Thoracic aorta (tissue), 2 donors: Measurements from ENCODE around the gene NTF3. TPM values are rescaled to one million over a fixed set of nuclear protein-coding genes. Genes with fewer than 3 reads are reported as not detected.

Source experiments
- ATAC-seq: fragments of 150-250 bp; one replicate; pipeline ENCODE4 v1.8.0; 2017; ENCODE audit warnings: low read depth; ENCODE audit not compliant: insufficient number of reproducible peaks, low FRiP score
- DNase-seq: peaks from one replicate; pipeline ENCODE4 v3.0.0-alpha.2; 2020; ENCODE audit warnings: low spot score
- H3K27ac ChIP-seq, 2 donors: fragments of 200-600 bp; sonication (generic); 1 replicate in 1 of 2; 2 replicates in 1 of 2; pipeline ENCODE4 v1.5.1; 2016; ENCODE audit warnings: mild to moderate bottlenecking in 2 of 2, moderate library complexity in 2 of 2
- H3K27me3 ChIP-seq: fragments of 200-600 bp; sonication (generic); replicated peaks from 2 replicates; pipeline ENCODE4 v1.6.0; 2016; ENCODE audit warnings: mild to moderate bottlenecking; ENCODE audit not compliant: insufficient read depth
- H3K36me3 ChIP-seq: fragments of 200-600 bp; sonication (generic); one replicate; pipeline ENCODE4 v1.5.1; 2016
- H3K4me1 ChIP-seq, 2 donors: fragments of 200-600 bp; sonication (generic); 1 replicate in 1 of 2; 2 replicates in 1 of 2; pipeline versions ENCODE4 v1.5.1 to v1.6.0; 2016; ENCODE audit warnings: low read depth in 2 of 2, mild to moderate bottlenecking in 1 of 2; ENCODE audit not compliant: control insufficient read depth in 1 of 2
- H3K4me3 ChIP-seq: fragments of 200-600 bp; sonication (generic); 2 replicates; pipeline ENCODE4 v1.5.1; 2016; ENCODE audit warnings: mild to moderate bottlenecking
- H3K9me3 ChIP-seq: fragments of 200-600 bp; sonication (generic); 2 replicates; pipeline ENCODE4 v1.5.1; 2016
- total RNA-seq, 2 donors: library from RNA; depleted of rRNA; stranded (reverse); fragments of >200 nt; gene quantifications; one replicate each; pipeline versions ENCODE4 v1.1.0 to v1.2.3, GENCODE V29; 2016
- TF ChIP-seq, protein P1 (sequence below): fragments of 200-600 bp; sonication (generic); IDR thresholded peaks from one replicate; pipeline ENCODE4 v1.5.1; 2019; ENCODE audit warnings: antibody characterized with exemption

Gene NTF3
- total RNA-seq, 2 donors from 2014 or later = 9.9 to 24.4 TPM

GRCh38 chr12:5467931-5468330 is 36.0 kb downstream of the NTF3 start:
- ATAC-seq = no peak

DNA sequence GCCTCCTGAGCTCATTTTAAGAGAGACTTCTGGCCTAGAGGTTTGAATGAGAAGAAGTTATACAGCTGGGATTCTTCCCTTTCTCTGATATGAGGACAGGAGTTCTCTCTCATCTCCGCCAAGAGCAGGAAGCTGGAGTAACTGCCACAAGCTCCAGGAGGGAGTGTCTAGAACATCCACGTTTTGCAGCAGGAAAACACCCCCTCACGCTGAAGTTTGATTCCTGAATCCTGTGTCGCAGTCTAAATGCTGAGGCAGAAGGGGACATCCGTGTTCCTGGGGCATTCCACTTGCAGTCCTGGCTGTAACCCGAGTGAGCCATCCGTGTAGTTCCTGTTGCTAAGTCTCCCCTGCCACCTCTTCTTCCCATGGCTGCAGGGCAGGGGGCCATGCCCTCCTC is 38.3 kb downstream of the NTF3 start:
- no peak for DNase-seq
- no peak overlapping the region for H3K27ac ChIP-seq
- H3K4me3 ChIP-seq = no peak overlapping the region
- H3K36me3 ChIP-seq = no peaks in the 10 kb centered on the region
- ATAC-seq = no peak
- H3K9me3 ChIP-seq = no peaks in the 10 kb centered on the region
- TF ChIP-seq, protein P1, sequence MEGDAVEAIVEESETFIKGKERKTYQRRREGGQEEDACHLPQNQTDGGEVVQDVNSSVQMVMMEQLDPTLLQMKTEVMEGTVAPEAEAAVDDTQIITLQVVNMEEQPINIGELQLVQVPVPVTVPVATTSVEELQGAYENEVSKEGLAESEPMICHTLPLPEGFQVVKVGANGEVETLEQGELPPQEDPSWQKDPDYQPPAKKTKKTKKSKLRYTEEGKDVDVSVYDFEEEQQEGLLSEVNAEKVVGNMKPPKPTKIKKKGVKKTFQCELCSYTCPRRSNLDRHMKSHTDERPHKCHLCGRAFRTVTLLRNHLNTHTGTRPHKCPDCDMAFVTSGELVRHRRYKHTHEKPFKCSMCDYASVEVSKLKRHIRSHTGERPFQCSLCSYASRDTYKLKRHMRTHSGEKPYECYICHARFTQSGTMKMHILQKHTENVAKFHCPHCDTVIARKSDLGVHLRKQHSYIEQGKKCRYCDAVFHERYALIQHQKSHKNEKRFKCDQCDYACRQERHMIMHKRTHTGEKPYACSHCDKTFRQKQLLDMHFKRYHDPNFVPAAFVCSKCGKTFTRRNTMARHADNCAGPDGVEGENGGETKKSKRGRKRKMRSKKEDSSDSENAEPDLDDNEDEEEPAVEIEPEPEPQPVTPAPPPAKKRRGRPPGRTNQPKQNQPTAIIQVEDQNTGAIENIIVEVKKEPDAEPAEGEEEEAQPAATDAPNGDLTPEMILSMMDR = no peak
- H3K27me3 ChIP-seq = no peaks in the 10 kb centered on the region
- peaks cover 10 to 62% of the 10 kb centered on the region in 2 donors for H3K4me1 ChIP-seq

More at GRCh38 chr12:5467931-5468330, 36.0 kb downstream of the NTF3 start:
- Histone ChIP-seq H3K4me3 (no peak overlapping the region), H3K27ac (no peak overlapping the region), H3K9me3 (no peaks in the 10 kb centered on the region), H3K27me3 (no peaks in the 10 kb centered on the region), H3K4me1 (peaks cover 10 to 49% of the 10 kb centered on the region in 2 donors), H3K36me3 (no peaks in the 10 kb centered on the region)
- TF ChIP-seq, protein P1 = no peak
- DNase-seq = no peak

DNA sequence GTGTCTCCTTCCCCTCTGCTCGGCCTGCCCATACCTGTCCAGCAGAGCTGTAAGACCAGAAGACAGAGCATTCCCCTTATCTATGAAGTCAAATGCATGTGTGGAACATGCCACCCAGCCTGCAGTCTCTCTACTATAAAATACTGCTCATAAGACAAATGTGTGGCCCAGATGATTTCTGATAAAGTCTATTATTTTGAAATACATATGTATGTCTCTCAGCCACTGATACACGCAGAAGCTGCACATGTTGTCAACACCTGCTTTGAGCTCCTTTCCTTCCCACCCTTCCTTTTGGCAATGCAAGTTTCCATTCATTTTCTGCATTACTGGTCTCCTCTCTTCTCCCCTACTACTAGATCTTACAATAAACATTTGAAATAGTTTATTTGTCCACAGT is 38.8 kb downstream of the NTF3 start:
- Histone ChIP-seq H3K36me3 (no peaks in the 10 kb centered on the region), H3K9me3 (no peaks in the 10 kb centered on the region), H3K27ac (no peak overlapping the region), H3K27me3 (no peaks in the 10 kb centered on the region), H3K4me1 (peaks cover 10 to 57% of the 10 kb centered on the region in 2 donors), H3K4me3 (no peak overlapping the region)
- TF ChIP-seq, protein P1 = no peak
- ATAC-seq = no peak
- DNase-seq = no peak

DNA sequence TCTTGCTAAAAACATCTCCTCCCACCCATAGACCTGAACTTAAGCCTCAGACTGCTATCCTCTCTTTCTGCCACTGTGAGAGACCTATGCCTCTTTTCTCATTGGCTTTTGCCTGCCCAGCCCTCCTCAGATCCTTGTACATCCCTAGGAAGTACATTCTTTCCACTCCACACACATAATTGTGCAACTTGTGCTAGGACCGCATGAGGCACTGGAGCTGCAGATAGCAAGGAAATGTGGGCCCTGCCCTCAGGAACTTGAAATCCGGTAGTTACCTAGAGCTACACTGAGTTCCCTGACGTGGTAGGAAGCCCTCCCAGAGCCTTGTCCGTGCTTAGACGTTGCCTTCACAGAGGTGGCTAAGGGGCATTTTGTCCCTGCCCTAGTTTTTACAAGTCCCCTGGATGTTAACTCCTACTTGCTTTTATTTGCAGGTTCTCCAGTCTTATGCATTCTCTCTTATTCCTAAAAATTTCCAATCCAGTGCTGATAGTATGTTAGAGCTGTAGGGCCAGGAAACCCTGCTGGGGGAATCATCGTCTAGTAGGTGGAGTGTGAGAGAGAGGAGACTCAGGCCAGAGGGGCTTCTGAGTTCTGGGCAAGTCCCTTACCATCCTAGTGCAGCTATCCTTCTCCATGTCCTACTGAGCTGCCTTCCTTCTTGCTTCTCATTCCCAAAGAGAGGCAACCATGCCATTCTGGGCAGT is 41.3 kb downstream of the NTF3 start:
- Histone ChIP-seq H3K36me3 (no peaks in the 10 kb centered on the region), H3K4me1 (peaks cover 0 to 32% of the 10 kb centered on the region in 2 donors), H3K4me3 (no peak overlapping the region), H3K9me3 (no peaks in the 10 kb centered on the region), H3K27ac (peak overlapping the region in 1 of 2 donors; percentile 9), H3K27me3 (no peaks in the 10 kb centered on the region)
- DNase-seq = no peak
- TF ChIP-seq, protein P1 = no peak
- no peak for ATAC-seq

- ATAC-seq = no peak
- no peak overlapping the region for H3K27ac ChIP-seq
- TF ChIP-seq, protein P1 = no peak
Measured at GRCh38 chr12:5473783-5474116, 41.8 kb downstream of the NTF3 start.

More at GRCh38 chr12:5473783-5474116, 41.8 kb downstream of the NTF3 start:
- H3K9me3 ChIP-seq = no peaks in the 10 kb centered on the region
- H3K4me1 ChIP-seq = peaks cover 0 to 27% of the 10 kb centered on the region in 2 donors
- H3K36me3 ChIP-seq = no peaks in the 10 kb centered on the region
- H3K27me3 ChIP-seq = no peaks in the 10 kb centered on the region
- DNase-seq = no peak
- no peak overlapping the region for H3K4me3 ChIP-seq
